B cell (primary cell): ENCODE data around the gene ELAPOR1. TPM values are rescaled to one million over a fixed set of nuclear protein-coding genes. Genes with fewer than 3 reads are reported as not detected.

Experiments used
- ATAC-seq: fragments of 200-7000 bp; cut with Tn5 transposase; one replicate; pipeline ENCODE4 v1.10.0; 2021; ENCODE audit warnings: low read depth, mild to moderate bottlenecking, moderate number of reproducible peaks, moderate library complexity
- CTCF ChIA-PET: fragments of 350-600 bp; sonication (Branson Sonifier 250); formaldehyde crosslinking; loops from one replicate; lab custom pipeline; 2021; ENCODE audit warnings: antibody characterized with exemption, inconsistent platforms; lab: Charles Lee
- POLR2A ChIA-PET: fragments of 350-600 bp; sonication (Branson Sonifier 250); formaldehyde crosslinking; loops from one replicate; lab custom pipeline; 2021; ENCODE audit warnings: antibody characterized with exemption; lab: Charles Lee
- DNase-seq: peaks from one replicate; pipeline ENCODE4 v3.0.0; 2013
- H2AFZ ChIP-seq: 2 replicates; pipeline ENCODE4 v1.6.1; 2012; ENCODE audit warnings: mild to moderate bottlenecking, low read depth, low read length; ENCODE audit not compliant: insufficient read depth, poor library complexity, severe bottlenecking
- H3K27ac ChIP-seq, 2 donors: 1 replicate in 1 of 2; 2 replicates in 1 of 2; pipeline ENCODE4 v1.5.1; 2012 to 2013; ENCODE audit warnings: low read length in 2 of 2, mild to moderate bottlenecking in 2 of 2, moderate library complexity in 1 of 2
- H3K27me3 ChIP-seq, 4 experiments: fragments of 200-600 bp in 1 of 4; sonication (generic) in 1 of 4; replicated peaks in 1 of 4; 1 replicate in 2 of 4; 2 replicates in 2 of 4; pipeline versions ENCODE4 v1.6.1 to v1.7.0; 2013 to 2016; ENCODE audit warnings: low read length in 3 of 4, mild to moderate bottlenecking in 2 of 4, mixed read lengths in 1 of 4, moderate library complexity in 1 of 4; ENCODE audit not compliant: insufficient read depth in 4 of 4, control insufficient read depth in 3 of 4; ENCODE audit errors: control extremely low read depth in 1 of 4
- H3K36me3 ChIP-seq, 2 experiments: replicated peaks in 1 of 2; 1 replicate in 1 of 2; 2 replicates in 1 of 2; pipeline versions ENCODE4 v1.6.1 to v1.7.1; 2013; ENCODE audit warnings: low read length in 1 of 2; ENCODE audit not compliant: insufficient read depth in 2 of 2, control insufficient read depth in 1 of 2; ENCODE audit errors: control extremely low read depth in 1 of 2, extremely low read depth in 1 of 2
- H3K4me1 ChIP-seq, 2 donors: fragments of 200-600 bp in 1 of 2; sonication (generic) in 1 of 2; 1 replicate in 1 of 2; 2 replicates in 1 of 2; pipeline versions ENCODE4 v1.5.1 to v1.6.1; 2013 to 2017; ENCODE audit warnings: low read length in 2 of 2; ENCODE audit not compliant: control insufficient read depth in 2 of 2, insufficient read depth in 2 of 2
- H3K4me2 ChIP-seq: replicated peaks from 2 replicates; pipeline ENCODE3; 2012; ENCODE audit warnings: mild to moderate bottlenecking, low read depth, low read length; ENCODE audit not compliant: poor library complexity, severe bottlenecking
- H3K4me3 ChIP-seq, 5 experiments: fragments of 200-600 bp in 1 of 5; sonication (generic) in 1 of 5; 1 replicate in 3 of 5; 2 replicates in 2 of 5; pipeline versions ENCODE4 v1.5.1 to v1.7.0; 2011 to 2016; ENCODE audit warnings: low read length in 4 of 5, mild to moderate bottlenecking in 4 of 5, low read depth in 2 of 5, control low read depth in 1 of 5, moderate library complexity in 1 of 5; ENCODE audit not compliant: insufficient read depth in 1 of 5; ENCODE audit errors: control extremely low read depth in 1 of 5, extremely low read depth in 1 of 5
- H3K79me2 ChIP-seq: fragments of 200-600 bp; sonication (generic); one replicate; pipeline ENCODE4 v1.6.0; 2016; ENCODE audit warnings: low read length; ENCODE audit not compliant: control insufficient read depth, insufficient read depth
- H3K9ac ChIP-seq: fragments of 200-600 bp; sonication (generic); 2 replicates; pipeline ENCODE4 v1.6.1; 2017; ENCODE audit warnings: mild to moderate bottlenecking, low read length, moderate library complexity
- H3K9me3 ChIP-seq, 3 donors: one replicate each; pipeline versions ENCODE4 v1.6.1 to v1.7.1; 2013; ENCODE audit warnings: low read length in 2 of 3; ENCODE audit not compliant: control insufficient read depth in 2 of 3, insufficient read depth in 1 of 3; ENCODE audit errors: control extremely low read depth in 1 of 3
- H4K20me1 ChIP-seq: 2 replicates; pipeline ENCODE4 v1.6.0; 2012; ENCODE audit warnings: mild to moderate bottlenecking, low read length; ENCODE audit not compliant: insufficient read depth, control insufficient read depth, poor library complexity, severe bottlenecking
- H3K27ac Mint-ChIP-seq: one replicate; pipeline ENCODE4 v1.8.0; 2021; ENCODE audit warnings: mixed read lengths
- H3K27me3 Mint-ChIP-seq: one replicate; pipeline ENCODE4 v1.8.0; 2021; ENCODE audit warnings: mixed read lengths
- H3K4me1 Mint-ChIP-seq: one replicate; pipeline ENCODE4 v1.8.0; 2021; ENCODE audit warnings: mixed read lengths
- H3K4me3 Mint-ChIP-seq: one replicate; pipeline ENCODE4 v1.8.0; 2021; ENCODE audit warnings: mixed read lengths
- H3K9me3 Mint-ChIP-seq: one replicate; pipeline ENCODE4 v1.8.0; 2022; ENCODE audit warnings: mixed read lengths; ENCODE audit not compliant: insufficient read depth
- CTCF ChIP-seq: fragments of 200-600 bp; IDR thresholded peaks from one replicate; pipeline ENCODE4 v1.8.0; 2022; ENCODE audit warnings: antibody characterized with exemption, mild to moderate bottlenecking
- EZH2 ChIP-seq: IDR thresholded peaks from 2 replicates; pipeline ENCODE4 v1.6.1; 2012; ENCODE audit warnings: borderline replicate concordance, low read depth, mild to moderate bottlenecking, moderate library complexity, low read length; ENCODE audit not compliant: insufficient read depth, poor library complexity, severe bottlenecking
- WGBS: methylation state at CpG from one replicate; pipeline ENCODE4 v1.1.5; 2013; ENCODE audit warnings: missing lambda C conversion rate; ENCODE audit not compliant: insufficient coverage; 5-methylcytosine and 5-hydroxymethylcytosine counted together
- intact Hi-C: fragments of 100-400 bp; cut with micrococcal nuclease; formaldehyde crosslinking; loops from one replicate; pipeline ENCODE4 v1.10.0; 2022
- polyA plus RNA-seq: library from polyadenylated mRNA; depleted of rRNA; stranded (reverse); fragments of >200 nt; gene quantifications from 2 replicates; pipeline ENCODE4 v1.2.3, GENCODE V29; 2012
- total RNA-seq, 2 donors: library from RNA; stranded (reverse); fragments of 120-200 nt in 1 of 2; gene quantifications; 1 replicate in 1 of 2; 2 replicates in 1 of 2; pipeline versions ENCODE4 v1.2.3 to v1.2.4, GENCODE V29; 2013 to 2022

ELAPOR1 gene
- total and polyA plus RNA-seq, 2 donors (not counting 1 experiment from before 2014, with no cell fraction given), result 2.2 to 2.3 TPM

GRCh38 chr1:109131800-109132199, 17.9 kb downstream of the ELAPOR1 start:
- H3K9me3 Mint-ChIP-seq, result no peaks in the 10 kb centered on the region
- CTCF ChIA-PET, result no interaction called here
- Histone ChIP-seq H3K9me3 (no peaks in the 10 kb centered on the region), H3K9ac (no peak overlapping the region), H2AFZ (no peak overlapping the region), H3K27ac (no peak overlapping the region), H3K4me1 (peaks cover 12% of the 10 kb centered on the region in 2 donors), H3K79me2 (no peaks in the 10 kb centered on the region), H3K27me3 (no peaks in the 10 kb centered on the region), H3K36me3 (no peaks in the 10 kb centered on the region), H4K20me1 (no peaks in the 10 kb centered on the region), H3K4me3 (no peak overlapping the region), H3K4me2 (no peak overlapping the region)
- intact Hi-C loops, result no loop called here
- H3K27me3 Mint-ChIP-seq, result no peaks in the 10 kb centered on the region
- peaks cover 15% of the 10 kb centered on the region for H3K4me1 Mint-ChIP-seq
- POLR2A ChIA-PET, result no interaction called here
- no peak for DNase-seq
- no peak overlapping the region for H3K4me3 Mint-ChIP-seq
- ATAC-seq, result no peak
- TF ChIP-seq CTCF (no peak), EZH2 (no peak)
- H3K27ac Mint-ChIP-seq, result no peak overlapping the region

GRCh38 chr1:109133002-109133706, 19.2 kb downstream of the ELAPOR1 start:
- ChIA-PET CTCF (no interaction called here), POLR2A (no interaction called here)
- no peaks in the 10 kb centered on the region for H4K20me1 ChIP-seq
- H3K9me3 ChIP-seq, result no peaks in the 10 kb centered on the region
- no peak for DNase-seq
- ATAC-seq, result no peak
- no peak overlapping the region for H3K27ac Mint-ChIP-seq
- H3K4me1 ChIP-seq, result peaks cover 12% of the 10 kb centered on the region in 2 donors
- no peaks in the 10 kb centered on the region for H3K27me3 Mint-ChIP-seq
- no peak overlapping the region for H3K4me3 ChIP-seq
- no peaks in the 10 kb centered on the region for H3K27me3 ChIP-seq
- peak overlapping the region; percentile 72 for H2AFZ ChIP-seq
- no peaks in the 10 kb centered on the region for H3K9me3 Mint-ChIP-seq
- intact Hi-C loops, result no loop called here
- H3K4me3 Mint-ChIP-seq, result peak overlapping the region; percentile 7
- no peak overlapping the region for H3K4me2 ChIP-seq
- no peak for TF ChIP-seq CTCF
- TF ChIP-seq EZH2, result no peak
- peaks cover 15% of the 10 kb centered on the region for H3K4me1 Mint-ChIP-seq
- H3K9ac ChIP-seq, result no peak overlapping the region
- H3K79me2 ChIP-seq, result no peaks in the 10 kb centered on the region
- no peaks in the 10 kb centered on the region for H3K36me3 ChIP-seq
- WGBS, result no CpG with 5 or more reads among the region's 4 CpGs
- no peak overlapping the region for H3K27ac ChIP-seq
